Gastrocnemius medialis (tissue), 4 donors: ENCODE data around the gene RPS6KA2.

Source experiments
- CTCF ChIP-seq, 5 experiments: fragments of 450-650 bp in 3 of 5; fragments of 200-600 bp in 2 of 5; sonication (generic) in 2 of 5; IDR thresholded peaks in 4 of 5; conservative IDR thresholded peaks in 1 of 5; 1 replicate in 4 of 5; 2 replicates in 1 of 5; pipeline ENCODE4 v1.5.1; 2016 to 2019; ENCODE audit warnings: antibody characterized with exemption in 5 of 5, mild to moderate bottlenecking in 3 of 5, moderate library complexity in 3 of 5
- POLR2A ChIP-seq, 2 donors: fragments of 450-650 bp; IDR thresholded peaks; one replicate each; pipeline ENCODE4 v1.6.1; 2017; ENCODE audit warnings: antibody characterized with exemption in 2 of 2, mild to moderate bottlenecking in 2 of 2, moderate library complexity in 2 of 2

GRCh38 chr6:166608774-166609173 is 18.3 kb downstream of the RPS6KA2 start:
- TF ChIP-seq CTCF (IDR thresholded peaks at IDR 0.05 in 4 of 5, conservative IDR thresholded peaks at IDR 0.05 in 1 of 5) = no peak
- no peak for TF ChIP-seq POLR2A (IDR thresholded peaks at IDR 0.05)
